HG03045 (cell line): Measurements from ENCODE around the gene SLC7A14.

Experiments
- ATAC-seq: cut with Tn5 transposase; IDR thresholded peaks from one replicate; pipeline ENCODE4 v1.9.1; 2021; ENCODE audit warnings: mild to moderate bottlenecking, moderate library complexity; ENCODE audit not compliant: unreplicated experiment

The SLC7A14 gene

DNA sequence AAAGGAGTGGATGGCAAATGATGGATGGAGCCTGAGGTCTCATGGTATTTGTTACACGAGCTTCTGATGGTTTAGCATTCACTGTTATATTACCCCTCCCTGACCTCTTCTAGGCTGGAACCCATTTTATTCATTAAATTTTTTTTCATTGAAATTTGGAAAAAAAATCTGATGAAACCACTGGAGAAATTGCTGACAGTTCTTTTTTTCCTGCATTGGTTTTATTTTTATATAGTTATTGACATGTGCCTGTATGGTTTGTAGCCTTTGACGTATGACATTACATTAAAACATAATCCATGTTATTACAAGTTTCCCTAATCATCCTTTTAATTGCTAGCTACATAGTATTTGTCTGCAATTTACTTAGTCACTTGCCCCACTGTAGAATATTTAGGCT is 85.4 kb downstream of the SLC7A14 start:
- no peak for ATAC-seq

DNA sequence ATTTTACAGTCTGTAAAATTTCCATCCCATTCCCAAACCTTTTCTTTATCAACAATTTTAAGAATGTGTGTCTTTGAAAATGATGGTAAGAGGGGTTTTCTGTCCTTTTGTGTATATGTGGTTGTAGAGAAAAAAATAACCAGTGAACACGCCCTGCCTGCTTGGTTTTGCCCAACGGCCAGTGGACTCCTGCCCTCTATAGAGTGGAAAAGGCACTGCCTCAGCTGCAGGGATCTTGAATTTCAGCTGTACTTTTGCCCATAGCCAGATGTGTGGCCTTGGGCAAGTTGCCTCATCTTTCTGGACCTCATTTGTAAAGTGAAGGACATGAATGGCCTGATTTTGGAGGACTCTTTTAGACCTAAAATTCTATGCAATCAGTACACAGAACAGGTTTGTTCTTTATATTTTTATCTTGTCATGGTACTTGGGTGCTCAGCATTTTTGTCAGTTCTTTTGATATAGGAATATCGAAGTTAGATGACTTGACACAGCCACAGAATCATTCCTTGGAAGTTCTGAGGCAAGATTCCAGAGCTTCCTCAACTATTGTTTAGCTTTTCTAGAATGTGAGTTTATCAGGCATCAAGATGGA is 86.2 kb downstream of the SLC7A14 start:
- no peak for ATAC-seq

DNA sequence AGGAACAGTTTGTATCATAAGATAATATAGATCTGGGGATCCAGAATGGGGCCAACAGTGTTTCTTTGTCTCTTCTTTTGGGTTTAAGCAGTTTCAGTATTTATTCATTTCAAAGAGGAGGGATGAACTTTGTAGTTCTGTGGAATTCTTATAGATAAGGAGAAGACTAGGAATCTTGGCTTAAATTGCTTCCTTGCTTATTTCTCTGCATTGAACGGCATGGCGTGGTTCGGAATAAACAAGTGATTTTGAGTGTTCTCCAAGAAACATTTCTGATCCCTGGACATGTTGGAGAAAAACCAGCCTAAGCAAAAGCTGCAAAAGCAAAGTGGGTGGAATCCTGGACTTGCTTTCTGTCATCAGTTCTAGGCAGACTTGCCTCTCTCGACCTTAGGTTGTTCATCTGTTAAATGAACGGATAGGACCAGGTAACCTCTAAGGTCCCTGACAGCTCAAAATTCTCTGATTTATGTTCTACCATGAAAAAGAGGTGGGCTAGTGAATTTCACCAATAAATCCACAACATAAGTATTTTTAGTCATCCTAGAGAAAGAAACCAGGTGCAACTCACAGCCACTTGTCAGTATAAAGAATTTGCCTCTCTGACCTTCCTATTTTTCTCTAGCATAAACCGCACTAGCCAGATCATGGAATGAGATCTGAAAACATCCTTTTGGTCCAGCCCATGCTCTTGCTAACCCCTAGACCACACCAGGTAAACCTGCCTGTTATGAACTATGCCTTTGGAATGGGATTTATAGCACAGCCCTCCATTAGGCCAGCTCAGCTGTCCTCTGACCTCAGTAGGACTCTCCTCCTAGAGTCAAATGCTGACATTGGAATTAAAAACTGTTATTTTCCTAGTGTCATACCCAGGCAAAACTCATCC is 88.4 kb downstream of the SLC7A14 start:
- no peak for ATAC-seq

DNA sequence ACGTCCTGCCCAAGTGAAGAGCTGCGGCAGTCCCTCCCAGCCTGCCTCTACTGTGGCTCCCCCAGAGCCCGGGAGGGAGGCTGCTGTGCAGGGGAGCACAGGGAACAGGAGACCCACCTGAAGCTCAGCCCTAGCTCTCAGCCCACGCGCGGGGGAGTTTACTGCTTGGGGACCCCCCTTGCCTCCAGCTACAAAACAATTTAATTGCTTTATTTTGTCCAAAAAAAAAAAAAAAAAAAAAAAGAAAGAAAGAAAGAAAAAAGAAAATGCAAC is 89.1 kb downstream of the SLC7A14 start:
- ATAC-seq: no peak

DNA sequence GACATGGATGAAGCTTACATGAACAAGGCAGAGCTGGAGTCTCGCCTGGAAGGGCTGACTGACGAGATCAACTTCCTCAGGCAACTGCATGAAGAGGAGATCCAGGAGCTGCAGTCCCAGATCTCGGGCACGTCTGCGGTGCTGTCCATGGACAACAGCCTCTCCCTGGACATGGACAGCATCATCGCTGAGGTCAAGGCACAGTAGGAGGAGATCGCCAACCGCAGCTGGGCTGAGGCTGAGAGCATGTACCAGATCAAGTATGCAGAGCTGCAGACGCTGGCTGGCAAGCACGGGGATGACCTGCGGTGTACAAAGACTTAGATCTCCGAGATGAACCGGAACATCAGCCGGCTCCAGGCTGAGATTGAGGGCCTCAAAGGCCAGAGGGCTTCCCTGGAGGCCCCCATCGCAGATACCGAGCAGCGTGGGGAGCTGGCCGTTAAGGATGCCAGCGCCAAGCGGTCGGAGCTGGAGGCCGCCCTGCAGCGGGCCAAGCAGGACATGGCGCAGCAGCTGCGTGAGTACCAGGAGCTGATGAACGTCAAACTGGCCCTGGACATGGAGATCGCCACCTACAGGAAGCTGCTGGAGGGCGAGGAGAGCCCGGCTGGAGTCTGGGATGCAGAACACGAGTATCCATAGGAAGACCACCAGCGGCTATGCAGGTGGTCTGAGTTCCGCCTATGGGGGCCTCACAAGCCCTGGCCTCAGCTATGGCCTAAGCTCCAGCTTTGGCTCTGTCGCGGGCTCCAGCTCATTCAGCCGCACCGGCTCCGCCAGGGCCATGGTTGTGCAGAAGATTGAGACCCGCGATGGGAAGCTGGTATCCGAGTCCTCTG is 89.6 kb downstream of the SLC7A14 start:
- no peak for ATAC-seq

DNA sequence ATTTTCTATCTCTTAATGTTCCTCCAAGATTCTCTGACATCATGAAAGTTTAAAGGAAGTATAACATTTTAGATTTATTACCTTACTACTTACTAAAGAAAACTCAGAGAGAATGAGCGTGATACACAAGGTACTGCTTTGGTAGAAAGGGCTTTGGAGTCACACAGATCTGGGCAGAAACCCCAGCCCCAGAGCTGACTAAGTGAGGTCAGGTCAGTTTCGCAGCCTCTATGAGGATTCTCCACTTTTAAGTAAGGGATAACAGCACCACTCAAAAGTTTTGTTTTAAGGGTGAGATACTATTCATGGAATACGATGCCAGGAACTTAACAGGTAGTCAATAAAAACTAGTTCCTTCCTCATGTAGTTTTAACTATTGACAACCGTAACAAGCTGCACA is 91.1 kb downstream of the SLC7A14 start:
- no peak for ATAC-seq

DNA sequence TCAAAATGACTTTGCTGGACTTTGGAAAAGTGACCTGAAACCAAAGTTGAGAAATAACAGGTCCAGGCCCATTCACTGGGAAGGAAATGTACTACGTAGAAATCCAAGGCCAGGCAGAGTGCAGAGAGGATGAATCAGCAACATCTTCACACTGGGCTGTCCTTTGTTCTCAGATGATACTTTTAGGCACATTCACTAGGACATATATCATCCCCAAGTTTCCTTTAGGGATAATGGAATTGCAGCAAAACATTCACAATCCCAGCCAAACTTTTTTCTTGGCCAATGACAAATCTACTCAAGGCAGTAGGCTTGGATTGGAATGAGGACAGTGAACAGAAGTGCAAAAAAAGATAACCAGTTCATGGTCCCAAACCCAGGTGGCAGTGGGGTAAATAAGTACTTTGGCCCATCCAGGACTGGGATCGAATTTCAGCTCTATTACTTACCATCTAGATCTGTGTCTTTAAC is 92.1 kb downstream of the SLC7A14 start:
- ATAC-seq: no peak

DNA sequence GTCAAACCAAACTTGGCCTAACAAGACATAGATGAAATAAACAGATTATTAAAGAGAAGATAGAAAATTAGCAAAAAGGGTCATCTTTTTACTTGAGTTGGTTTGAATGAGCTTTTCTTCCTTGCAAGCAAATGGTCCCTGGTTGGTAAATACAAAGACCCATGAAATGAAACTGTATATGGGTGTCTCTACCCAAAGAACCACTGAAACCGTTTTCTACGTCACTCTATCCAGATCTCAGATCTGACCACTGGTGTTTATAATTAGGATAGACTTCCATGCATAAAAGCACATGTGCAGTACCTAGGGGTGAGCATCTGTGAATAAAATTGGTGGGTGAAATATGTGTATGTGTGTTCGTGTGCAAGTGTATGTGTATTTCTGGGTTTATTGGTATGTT is 94.0 kb downstream of the SLC7A14 start:
- ATAC-seq: no peak

DNA sequence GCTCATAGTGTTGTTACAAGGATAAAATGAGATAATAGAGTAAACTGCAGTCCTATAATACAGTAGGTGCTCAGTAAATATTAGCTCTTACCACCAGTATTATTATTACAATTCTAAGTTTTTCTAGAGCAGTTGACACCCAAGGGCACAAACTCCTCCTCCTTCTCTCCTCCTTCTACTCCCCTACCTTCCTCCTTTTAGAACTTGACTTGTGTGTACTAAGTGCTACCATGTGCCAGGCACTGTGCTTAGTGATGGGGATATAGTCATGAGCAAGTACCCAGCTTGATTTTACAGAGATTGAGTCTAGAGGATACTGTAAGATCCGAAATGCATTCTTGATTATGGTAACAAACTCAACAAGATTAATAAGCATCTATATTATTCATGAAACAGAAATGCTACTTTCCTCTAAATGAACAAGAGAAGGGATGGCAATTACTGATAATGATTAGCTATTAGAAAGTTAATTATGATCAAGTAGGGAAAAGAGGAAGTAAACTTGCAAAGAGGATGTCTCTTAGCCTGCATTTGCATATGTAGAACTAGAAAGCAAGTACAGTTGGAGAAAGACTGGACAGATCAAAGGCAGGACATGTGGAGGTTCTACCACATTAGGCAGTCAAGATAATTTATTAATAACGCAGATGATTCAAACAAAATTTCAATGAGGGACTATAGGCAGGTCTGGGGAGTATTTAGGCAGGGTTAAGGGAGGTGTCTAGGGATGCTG is 94.9 kb downstream of the SLC7A14 start:
- no peak for ATAC-seq

DNA sequence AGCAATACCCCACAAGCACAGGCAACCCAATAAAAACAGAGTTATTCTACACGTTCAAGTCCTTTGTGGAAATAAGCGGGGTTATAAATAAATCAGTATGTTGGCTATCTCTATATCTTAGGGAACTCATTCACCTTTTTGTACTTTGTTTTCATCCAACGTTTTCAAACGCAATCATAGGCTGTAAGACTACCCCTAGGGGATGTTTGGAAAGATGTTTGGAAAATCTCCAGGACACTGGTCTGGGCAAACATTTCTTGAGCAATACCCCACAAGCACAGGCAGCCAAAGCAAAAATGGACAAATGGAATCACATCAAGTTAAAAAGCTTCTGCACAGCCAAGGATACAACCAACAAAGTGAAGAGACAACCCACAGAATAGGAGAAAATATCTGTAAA is 97.1 kb downstream of the SLC7A14 start:
- no peak for ATAC-seq

DNA sequence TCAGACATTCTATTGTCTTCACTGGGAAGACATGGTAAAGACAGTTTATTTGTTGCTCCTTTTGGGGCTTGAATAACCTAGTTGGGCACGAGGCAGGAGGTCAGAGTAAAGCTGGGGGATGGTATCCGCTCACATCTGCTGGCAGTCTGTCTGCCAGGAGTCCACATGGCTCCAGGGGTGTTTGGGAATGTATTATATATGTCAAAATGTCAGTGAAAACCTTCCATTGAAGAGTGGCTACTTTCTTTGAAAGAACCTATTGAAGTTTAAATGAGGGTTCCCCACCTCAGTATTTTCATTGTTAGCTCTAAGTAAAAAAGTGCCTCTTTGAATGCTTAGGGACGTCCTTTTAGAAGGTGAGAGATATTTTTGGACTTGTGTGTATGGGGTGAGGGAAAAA is 98.8 kb downstream of the SLC7A14 start:
- no peak for ATAC-seq

DNA sequence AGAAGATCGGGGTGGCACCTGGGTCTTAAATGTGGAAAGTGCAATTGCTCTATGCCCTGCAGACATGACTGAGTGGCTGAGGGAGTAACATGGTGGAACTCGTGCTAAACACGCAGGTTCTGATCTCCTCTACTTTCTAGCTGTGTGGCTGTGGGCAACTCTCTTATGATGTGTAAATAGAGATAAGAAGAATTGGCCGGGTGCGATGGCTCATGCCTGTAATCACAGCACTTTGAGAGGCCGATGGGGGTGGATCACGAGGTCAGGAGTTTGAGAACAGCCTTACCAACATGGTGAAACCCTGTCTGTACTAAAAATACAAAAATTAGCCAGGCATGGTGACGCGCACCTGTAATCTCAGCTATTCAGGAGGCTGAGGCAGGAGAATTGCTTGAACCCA is 99.5 kb downstream of the SLC7A14 start:
- no peak for ATAC-seq

DNA sequence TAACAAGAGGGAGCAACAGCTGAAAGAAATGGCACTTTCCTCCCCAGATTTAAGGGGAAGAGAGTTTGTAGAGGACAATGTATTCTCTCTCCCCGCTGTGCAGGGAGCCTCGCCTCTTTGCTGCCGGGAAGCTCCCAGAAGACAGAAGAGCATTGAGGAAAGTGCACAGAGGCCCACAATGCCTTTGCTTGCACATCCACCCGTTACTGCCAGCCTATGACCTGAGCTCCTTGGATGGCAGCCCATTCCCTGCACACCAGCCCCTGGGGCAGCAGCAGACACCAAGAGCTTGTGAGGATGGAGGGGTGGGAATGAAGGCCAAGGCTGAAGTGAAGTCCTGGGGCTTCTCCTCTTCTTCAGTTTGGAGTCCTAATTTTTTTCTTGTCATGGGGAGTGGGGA is 100.2 kb downstream of the SLC7A14 start:
- no peak for ATAC-seq

DNA sequence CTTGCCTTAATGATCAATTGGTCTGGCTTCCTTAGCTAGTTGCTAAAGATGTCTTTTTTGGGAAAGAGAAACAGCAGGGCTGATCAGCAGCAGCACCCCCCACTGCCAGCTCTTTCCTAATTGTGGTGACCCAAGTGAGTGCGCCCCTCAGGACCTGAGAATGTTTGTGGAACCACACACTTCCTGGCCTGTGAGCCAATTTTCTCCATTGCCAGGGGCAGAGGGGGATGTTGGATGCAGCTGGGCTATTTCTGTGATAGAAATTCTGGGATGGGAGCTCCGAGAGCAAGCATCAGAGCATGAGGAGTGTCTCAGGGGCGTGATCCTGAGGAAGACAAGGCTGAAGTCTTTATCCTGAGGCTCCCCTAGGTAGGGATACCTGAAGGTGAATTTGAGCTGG is 100.6 kb downstream of the SLC7A14 start:
- no peak for ATAC-seq

DNA sequence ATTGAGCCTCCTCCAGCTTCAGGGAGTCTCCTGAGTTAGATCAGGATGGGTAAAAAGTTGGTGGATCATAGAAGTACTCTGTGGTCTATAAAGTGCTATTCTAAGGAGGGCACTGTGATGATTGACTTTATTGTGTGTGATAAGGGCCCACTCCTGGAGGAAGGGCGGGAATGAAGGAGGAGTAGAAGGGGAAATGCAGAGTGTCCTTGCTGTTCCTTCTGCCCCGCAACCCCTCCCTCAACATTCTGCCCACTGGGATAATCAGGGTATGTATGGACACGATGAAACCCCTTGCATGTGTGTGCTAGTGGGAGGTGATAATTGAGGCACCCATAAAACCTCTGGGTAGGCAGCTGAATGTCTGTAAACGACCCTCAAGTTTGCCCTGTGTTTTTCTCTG is 101.0 kb downstream of the SLC7A14 start:
- no peak for ATAC-seq

DNA sequence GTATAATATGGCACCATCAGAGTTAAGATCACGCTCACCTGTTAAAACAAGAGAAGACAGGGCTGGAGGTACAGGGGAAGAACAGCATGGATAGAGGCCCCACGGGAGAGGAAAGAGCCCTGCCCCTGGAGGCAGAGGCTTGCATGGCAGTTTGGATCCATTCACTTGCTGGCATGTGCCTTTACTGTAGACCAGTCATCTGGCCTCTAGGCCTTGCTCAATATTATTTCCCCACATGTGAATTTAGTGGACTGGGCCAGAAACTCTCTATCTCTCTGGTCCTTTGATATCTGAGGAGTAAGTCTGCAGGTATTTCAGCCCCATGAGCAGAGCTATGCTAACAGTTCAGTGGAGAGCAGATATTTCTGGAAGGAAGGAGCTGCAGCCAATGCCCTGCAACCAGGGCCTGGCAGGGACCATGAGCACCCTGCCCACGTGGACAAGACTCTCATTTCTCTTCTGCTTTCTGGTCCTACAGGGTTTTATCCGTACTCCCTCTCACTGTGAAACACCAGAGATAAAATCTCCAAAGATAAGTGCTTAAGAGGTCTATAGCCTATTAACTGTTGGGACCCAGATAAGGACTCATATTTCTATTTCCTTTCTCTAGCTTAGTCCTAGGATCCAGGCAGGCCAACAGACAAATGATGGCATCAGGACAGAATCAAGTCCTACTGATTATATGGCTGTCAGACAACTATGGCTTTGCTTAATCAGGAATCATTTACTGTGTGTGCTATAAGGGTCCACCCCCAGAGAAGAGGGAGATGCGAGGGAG is 102.2 kb downstream of the SLC7A14 start:
- no peak for ATAC-seq

DNA sequence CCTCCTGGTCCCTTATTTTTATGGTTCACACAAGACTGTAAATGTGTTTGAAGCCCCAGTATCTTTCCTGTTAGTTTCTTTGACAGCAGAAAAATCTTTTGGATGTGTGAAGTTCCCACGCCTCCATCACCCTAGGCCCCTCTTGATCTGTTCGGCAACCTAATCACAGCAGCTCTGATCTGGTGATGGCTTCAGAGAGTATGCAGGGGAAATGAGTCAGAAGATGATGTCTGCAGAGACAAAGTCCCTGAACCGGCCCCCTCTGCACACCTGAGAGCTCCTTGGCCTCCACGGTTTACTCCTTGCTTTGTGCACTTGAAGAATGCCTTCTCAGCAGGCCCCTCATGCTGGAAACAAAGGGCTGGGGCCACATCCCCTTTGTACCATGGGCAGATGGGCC is 103.7 kb downstream of the SLC7A14 start:
- ATAC-seq: no peak

DNA sequence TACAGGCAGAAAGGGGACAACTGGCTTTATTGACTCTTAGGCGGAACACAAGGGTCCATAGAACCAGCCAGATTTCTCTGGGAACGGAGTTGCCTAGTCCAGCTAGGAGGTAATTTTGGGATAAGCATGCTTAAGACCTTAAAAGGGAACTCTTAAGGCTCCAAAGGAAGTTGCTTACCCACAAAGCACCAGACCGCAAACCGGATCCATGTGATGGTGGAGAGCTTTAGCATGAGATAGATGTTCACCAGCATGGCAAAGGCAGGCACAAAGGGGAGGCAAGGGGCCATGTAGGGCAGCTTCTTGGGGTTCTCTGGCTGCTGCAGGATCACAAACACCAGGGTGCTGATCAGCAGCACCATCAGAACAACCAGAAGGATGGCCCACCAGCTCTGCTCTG is 105.8 kb downstream of the SLC7A14 start:
- ATAC-seq: no peak

DNA sequence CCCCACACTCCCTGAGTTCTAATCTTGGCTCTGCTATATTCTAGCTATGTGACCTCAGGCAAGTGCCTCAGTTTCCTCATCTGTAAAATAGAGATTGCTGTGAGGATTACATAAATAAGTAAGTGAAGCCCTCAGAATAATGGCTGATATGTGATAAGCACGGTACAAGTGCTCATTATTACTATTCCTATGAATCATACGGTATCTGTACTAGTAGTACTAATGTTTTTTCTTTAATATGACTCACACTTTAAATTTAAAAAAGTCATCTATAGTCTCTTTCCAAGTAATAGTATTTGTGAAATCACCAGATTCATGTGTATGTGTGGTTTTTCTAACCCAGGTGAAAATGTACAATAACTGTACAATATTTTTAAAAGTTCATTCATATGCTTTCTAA is 108.5 kb downstream of the SLC7A14 start:
- ATAC-seq: no peak

DNA sequence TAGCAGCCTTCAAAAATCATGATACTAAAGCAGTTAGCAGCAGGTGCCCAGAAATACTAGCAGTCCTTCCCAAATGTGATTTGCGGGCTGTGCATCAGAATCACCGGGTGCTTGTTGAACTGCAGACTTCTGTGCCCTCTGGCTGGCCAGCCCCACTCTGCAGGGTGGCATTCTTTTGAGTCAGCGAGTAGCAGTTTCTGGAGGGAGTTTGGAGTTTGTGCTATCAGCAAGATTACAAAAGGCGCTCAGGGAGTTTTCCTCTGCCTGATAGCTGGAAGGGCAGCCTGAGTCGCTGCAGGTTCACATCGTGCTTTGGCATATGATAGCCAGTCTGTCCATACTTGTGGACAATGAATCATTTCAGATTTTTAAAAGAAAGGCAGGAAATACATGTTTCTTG is 109.6 kb downstream of the SLC7A14 start:
- no peak for ATAC-seq
